ENCODE results near the gene FGR. TPM values are rescaled to one million over a fixed set of nuclear protein-coding genes. Genes with fewer than 3 reads are reported as not detected.
"Not testable (repeated sequence)": the region's sequence is repeated elsewhere in the genome, so short reads cannot be mapped to it uniquely, and the experiment has no call there.

FGR gene
- polyA plus RNA-seq: 4.0 TPM
- long read RNA-seq, donor 1: 0 reads
- long read RNA-seq, donor 2, partial matches to known transcripts: 0 of 1 reads
- long read RNA-seq, donor 2, other reads (novel, unspliced or antisense): 0 of 1 reads
- long read RNA-seq, donor 3: 0 reads
- long read RNA-seq, donor 4, partial matches to known transcripts: 0 of 1 reads
- long read RNA-seq, donor 4, other reads (novel, unspliced or antisense): 0 of 1 reads
- long read RNA-seq, donor 5: 0 reads
- long read RNA-seq, donor 6: 0 reads
- long read RNA-seq, donor 7: 0 reads
- long read RNA-seq, donor 8, partial matches to known transcripts: 0 of 1 reads
- long read RNA-seq, donor 8, other reads (novel, unspliced or antisense): 0 of 1 reads
- long read RNA-seq, donor 9: 0 reads
- long read RNA-seq, donor 10: 0 reads
- long read RNA-seq, donor 11: 0 reads

DNA sequence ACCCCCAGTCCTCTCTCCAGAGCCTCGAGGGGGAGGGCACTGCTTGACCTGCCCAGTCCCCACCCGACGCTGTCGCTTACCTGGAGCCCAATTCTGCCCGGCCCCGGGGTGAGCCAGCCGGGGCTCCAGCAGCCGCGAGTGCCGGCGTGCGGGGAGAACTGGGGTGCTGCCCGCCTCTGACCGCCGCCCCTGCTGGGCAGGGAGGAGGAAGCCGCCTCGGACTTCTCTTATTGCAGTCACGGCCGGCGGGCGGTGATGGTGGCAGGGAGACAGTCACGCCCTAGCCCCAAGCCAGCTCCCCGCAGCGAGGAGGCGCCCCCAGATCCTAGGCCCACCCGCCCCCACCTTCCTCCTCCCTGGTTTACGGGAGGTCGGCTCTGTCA is at the start of gene FGR:
FGR (minus strand) TSS at position 201 of the 383 bp plus-strand sequence. CDS start 11,269 bp downstream, outside the sequence.
- no peak for DNase-seq
- peaks cover 5% of the 10 kb centered on the region for H3K4me1 ChIP-seq (ENCODE audit: control insufficient read depth, insufficient read depth, low read length)

DNA sequence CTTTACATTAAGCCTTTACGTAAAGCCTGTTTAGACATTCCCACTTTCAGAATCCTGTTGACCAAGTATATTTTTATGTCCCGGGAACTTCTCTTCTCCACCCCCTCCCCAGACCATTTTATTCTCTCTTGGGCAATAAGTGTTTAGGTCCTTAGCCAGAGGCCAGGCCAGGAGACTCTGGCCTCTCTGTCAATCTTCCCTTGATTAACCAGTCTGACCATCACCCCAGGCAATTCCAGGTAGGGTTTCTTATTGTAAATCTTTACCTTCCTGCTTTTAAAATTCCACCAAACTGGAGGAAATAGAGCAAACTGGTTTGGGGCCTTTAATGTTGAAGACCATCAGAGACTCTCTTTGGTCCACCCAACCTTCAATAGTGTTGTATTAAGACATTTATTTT is 49.2 kb upstream of the FGR start:
- WGBS (ENCODE audit: insufficient coverage, low lambda C conversion rate): no CpG with 5 or more reads among the region's 2 CpGs
- H3K36me3 ChIP-seq (ENCODE audit: control insufficient read depth, insufficient read depth, low read length): no peaks in the 10 kb centered on the region
- H3K27ac ChIP-seq (ENCODE audit: low read length): no peak overlapping the region
- no peak for DNase-seq
- H3K4me3 ChIP-seq (ENCODE audit: low read length): no peak overlapping the region
- H3K4me1 ChIP-seq (ENCODE audit: control insufficient read depth, insufficient read depth, low read length): peaks cover 4% of the 10 kb centered on the region
- H3K27me3 ChIP-seq (ENCODE audit: control insufficient read depth, insufficient read depth, low read length): no peaks in the 10 kb centered on the region
- peaks cover 12% of the 10 kb centered on the region for H3K9me3 ChIP-seq (ENCODE audit: control insufficient read depth, low read depth, low read length)

More for the DNA sequence above, at the start of gene FGR:
- H3K4me3 ChIP-seq (ENCODE audit: low read length): peak within 1 kb of the TSS; percentile 28
- no peaks in the 10 kb centered on the region for H3K9me3 ChIP-seq (ENCODE audit: control insufficient read depth, low read depth, low read length)
- peaks cover 47% of the 10 kb centered on the region for H3K27me3 ChIP-seq (ENCODE audit: control insufficient read depth, insufficient read depth, low read length)
- no peaks in the 10 kb centered on the region for H3K36me3 ChIP-seq (ENCODE audit: control insufficient read depth, insufficient read depth, low read length)
- no CpG with 5 or more reads among the region's 28 CpGs for WGBS (ENCODE audit: insufficient coverage, low lambda C conversion rate)
- H3K27ac ChIP-seq (ENCODE audit: low read length): no peak within 1 kb of the TSS

DNA sequence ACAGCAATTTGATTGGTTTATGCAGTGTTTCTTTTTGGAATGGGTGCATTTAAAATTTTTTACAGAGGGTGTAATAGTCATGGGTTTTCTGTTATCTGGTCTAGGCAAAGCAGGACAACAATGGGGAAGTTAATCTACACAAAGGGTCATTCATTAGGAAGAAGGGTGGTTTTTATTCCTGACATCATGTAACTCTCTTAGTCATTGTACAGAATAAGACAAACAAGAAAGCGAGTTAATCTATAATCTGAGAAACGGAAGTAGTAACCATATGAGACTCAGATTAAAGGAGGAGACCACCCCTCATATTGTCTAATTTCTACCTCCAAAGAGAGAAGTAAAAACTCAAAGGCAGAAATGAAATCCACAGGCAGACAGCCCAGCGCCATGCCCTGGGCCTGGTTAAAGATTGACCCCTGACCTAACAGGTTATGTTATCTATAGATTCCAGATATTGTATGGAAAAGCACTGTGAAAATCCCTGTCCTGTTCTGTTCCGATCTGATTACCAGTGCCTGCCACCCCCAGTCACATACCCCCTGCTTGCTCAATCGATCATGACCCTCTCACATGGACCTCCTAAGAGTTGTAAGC is 47.5 kb upstream of the FGR start:
- no peaks in the 10 kb centered on the region for H3K36me3 ChIP-seq (ENCODE audit: control insufficient read depth, insufficient read depth, low read length)
- no peak for DNase-seq
- H3K4me1 ChIP-seq (ENCODE audit: control insufficient read depth, insufficient read depth, low read length): peaks cover 4% of the 10 kb centered on the region
- H3K27me3 ChIP-seq (ENCODE audit: control insufficient read depth, insufficient read depth, low read length): no peaks in the 10 kb centered on the region
- no peak overlapping the region for H3K27ac ChIP-seq (ENCODE audit: low read length)
- no CpG with 5 or more reads among the region's 5 CpGs for WGBS (ENCODE audit: insufficient coverage, low lambda C conversion rate)
- no peak overlapping the region for H3K4me3 ChIP-seq (ENCODE audit: low read length)
- peaks cover 12% of the 10 kb centered on the region for H3K9me3 ChIP-seq (ENCODE audit: control insufficient read depth, low read depth, low read length)

DNA sequence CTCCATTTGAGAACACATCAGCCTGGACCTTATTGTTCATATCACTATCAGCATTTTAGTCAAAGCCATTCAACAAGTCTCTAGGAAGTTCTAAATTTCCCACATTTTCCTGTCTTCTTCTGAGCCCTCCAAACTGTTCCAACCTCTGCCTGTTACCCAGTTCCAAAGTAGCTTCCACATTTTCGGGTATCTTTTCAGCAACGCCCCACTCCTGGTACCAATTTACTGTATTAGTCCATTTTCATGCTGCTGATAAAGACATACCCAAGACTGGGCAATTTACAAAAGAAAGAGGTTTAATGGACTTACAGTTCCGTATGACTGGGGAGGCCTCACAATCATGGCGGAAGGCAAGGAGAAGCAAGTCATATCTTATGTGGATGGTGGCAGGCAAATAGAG is 46.6 kb upstream of the FGR start:
- 100% methylated on average over 1 of the region's 4 CpGs for WGBS (ENCODE audit: insufficient coverage, low lambda C conversion rate)
- H3K36me3 ChIP-seq (ENCODE audit: control insufficient read depth, insufficient read depth, low read length); H3K27ac ChIP-seq (ENCODE audit: low read length); DNase-seq; H3K4me3 ChIP-seq (ENCODE audit: low read length); H3K4me1 ChIP-seq (ENCODE audit: control insufficient read depth, insufficient read depth, low read length); H3K27me3 ChIP-seq (ENCODE audit: control insufficient read depth, insufficient read depth, low read length): not testable (repeated sequence)
- peaks cover 12% of the 10 kb centered on the region for H3K9me3 ChIP-seq (ENCODE audit: control insufficient read depth, low read depth, low read length)

DNA sequence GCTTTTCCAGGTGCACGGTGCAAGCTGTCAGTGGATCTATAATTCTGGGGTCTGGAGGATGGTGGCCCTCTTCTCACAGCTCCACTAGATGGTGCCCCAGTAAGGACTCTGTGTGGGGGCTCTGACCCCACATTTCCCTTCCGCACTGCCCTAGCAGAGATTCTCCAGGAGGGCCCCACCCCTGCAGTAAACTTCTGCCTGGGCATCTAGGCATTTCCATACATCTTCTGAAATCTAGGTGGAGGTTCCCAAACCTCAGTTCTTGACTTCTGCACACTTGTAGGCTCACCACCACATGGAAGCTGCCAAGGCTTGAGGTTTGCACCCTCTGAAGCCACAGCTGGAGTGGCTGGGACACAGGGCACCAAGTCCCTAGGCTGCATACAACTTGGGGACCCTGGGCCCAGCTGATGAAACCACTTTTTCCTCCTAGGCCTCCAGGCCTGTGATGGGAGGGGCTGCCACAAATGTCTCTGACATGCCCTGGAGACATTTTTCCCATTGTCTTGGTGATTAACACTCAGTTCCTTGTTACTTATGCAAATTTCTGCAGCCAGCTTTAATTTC is 45.3 kb upstream of the FGR start:
- H3K36me3 ChIP-seq (ENCODE audit: control insufficient read depth, insufficient read depth, low read length); H3K4me3 ChIP-seq (ENCODE audit: low read length); H3K27me3 ChIP-seq (ENCODE audit: control insufficient read depth, insufficient read depth, low read length); DNase-seq; H3K4me1 ChIP-seq (ENCODE audit: control insufficient read depth, insufficient read depth, low read length); H3K27ac ChIP-seq (ENCODE audit: low read length): not testable (repeated sequence)
- H3K9me3 ChIP-seq (ENCODE audit: control insufficient read depth, low read depth, low read length): peaks cover 12% of the 10 kb centered on the region
- no CpG with 5 or more reads among the region's 2 CpGs for WGBS (ENCODE audit: insufficient coverage, low lambda C conversion rate)

DNA sequence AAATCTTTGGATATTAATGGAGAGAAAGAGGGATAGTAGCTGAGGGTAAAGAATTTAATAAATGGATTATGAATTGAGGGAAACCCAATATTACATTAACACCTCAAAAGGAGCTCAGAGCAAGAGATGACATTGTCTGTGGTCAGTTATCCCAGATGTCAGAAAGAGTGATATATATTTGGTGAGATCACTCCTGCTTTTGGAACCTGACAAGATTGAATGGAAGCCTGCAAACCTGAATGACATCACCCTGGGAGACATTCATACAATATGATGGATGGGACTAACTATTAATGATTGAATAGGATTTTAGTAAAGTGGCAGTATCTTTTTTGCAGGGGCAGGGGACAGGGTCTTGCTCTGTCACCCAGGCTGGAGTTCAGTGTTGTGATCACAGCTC is 43.8 kb upstream of the FGR start:
- Histone ChIP-seq H3K9me3 (ENCODE audit: control insufficient read depth, low read depth, low read length) (peaks cover 12% of the 10 kb centered on the region), H3K4me3 (ENCODE audit: low read length) (no peak overlapping the region), H3K36me3 (ENCODE audit: control insufficient read depth, insufficient read depth, low read length) (no peaks in the 10 kb centered on the region), H3K4me1 (ENCODE audit: control insufficient read depth, insufficient read depth, low read length) (no peaks in the 10 kb centered on the region), H3K27me3 (ENCODE audit: control insufficient read depth, insufficient read depth, low read length) (no peaks in the 10 kb centered on the region), H3K27ac (ENCODE audit: low read length) (no peak overlapping the region)
- DNase-seq: no peak

DNA sequence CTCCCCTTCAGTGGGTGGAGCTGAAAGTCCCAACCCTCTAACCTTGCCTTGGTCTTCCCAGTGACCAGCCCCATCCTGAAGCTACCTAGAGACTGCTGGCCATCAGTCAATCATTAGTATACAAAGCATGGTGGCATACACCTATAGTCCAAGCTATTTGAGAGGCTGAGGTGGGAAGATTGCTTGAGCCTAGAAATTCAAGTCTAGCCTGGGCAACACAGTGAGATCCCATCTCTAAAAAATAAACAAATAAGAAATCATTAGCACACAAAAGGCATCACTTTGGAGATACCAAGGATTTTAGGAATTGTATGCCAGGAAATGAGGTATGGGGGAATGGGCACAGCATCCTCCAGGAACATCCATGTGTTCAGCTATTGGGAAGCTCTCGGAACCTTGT is 41.4 kb upstream of the FGR start:
- Histone ChIP-seq H3K9me3 (ENCODE audit: control insufficient read depth, low read depth, low read length) (peaks cover 10% of the 10 kb centered on the region), H3K36me3 (ENCODE audit: control insufficient read depth, insufficient read depth, low read length) (no peaks in the 10 kb centered on the region), H3K4me1 (ENCODE audit: control insufficient read depth, insufficient read depth, low read length) (peaks cover 11% of the 10 kb centered on the region), H3K27ac (ENCODE audit: low read length) (no peak overlapping the region), H3K27me3 (ENCODE audit: control insufficient read depth, insufficient read depth, low read length) (no peaks in the 10 kb centered on the region), H3K4me3 (ENCODE audit: low read length) (no peak overlapping the region)
- WGBS (ENCODE audit: insufficient coverage, low lambda C conversion rate): no CpG with 5 or more reads among the region's 1 CpG
- DNase-seq: no peak

DNA sequence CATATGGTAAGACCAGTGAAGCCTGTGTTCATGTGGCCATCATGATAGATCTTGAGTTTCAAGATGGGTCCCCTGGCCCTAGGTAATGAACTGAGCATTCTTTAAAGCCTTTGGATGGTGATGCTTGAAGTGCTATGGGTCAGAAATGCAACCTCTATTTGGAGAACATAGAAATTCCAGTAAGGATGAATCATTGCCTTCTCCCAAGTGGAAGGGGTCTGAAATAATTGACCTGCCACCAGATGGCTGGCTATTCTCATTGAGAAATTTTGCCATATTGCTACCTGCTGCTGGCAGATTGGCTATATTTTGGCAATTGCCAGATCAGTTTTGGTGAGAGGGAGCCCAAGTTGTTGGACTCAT is 37.7 kb upstream of the FGR start:
- no peaks in the 10 kb centered on the region for H3K36me3 ChIP-seq (ENCODE audit: control insufficient read depth, insufficient read depth, low read length)
- peaks cover 2% of the 10 kb centered on the region for H3K27me3 ChIP-seq (ENCODE audit: control insufficient read depth, insufficient read depth, low read length)
- H3K4me3 ChIP-seq (ENCODE audit: low read length): peak overlapping the region; percentile 12
- H3K27ac ChIP-seq (ENCODE audit: low read length): peak overlapping the region; percentile 66
- DNase-seq: no peak
- peaks cover 16% of the 10 kb centered on the region for H3K4me1 ChIP-seq (ENCODE audit: control insufficient read depth, insufficient read depth, low read length)
- H3K9me3 ChIP-seq (ENCODE audit: control insufficient read depth, low read depth, low read length): no peaks in the 10 kb centered on the region

DNA sequence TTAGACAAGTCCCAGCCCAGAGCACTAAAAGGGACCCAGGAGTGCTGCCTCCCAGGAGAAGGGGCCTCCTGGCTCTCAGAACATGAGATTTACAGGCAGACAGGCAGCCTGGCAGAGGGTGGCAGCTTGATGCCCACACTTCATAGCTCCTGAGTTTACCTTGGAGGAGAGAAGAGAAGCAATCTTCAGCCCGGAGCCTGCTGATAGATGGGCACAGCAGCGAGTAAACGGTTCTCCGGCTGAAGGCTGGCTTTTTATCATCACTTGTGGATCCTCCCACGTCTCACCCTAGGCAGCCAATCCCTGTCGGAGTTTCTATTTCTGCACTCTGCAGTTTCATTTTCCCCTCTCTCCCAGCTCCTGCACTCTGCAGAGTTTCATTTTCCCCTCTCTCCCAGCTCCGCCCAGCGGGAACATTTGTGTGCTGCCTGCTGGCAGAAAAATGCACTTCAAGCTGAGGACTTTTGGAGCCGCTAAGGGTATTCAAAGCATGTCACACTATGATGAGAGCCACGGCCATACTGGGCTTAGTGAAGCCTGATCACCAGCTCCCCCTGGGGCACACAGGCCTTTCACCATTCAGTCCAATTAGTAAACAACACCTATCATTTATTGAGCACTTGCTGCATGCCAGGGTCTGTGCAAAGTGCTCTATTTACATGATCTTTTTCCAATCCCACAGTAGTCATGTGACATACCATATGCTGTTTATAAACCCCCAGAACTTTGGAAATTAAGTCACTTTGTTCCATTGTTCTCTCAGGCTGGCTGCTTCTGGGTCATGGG is 37.2 kb upstream of the FGR start, which contains the start of gene IFI6:
IFI6 (minus strand) TSS at position 229 of the 786 bp plus-strand sequence. CDS start 2,878 bp downstream, outside the sequence.
- no peaks in the 10 kb centered on the region for H3K9me3 ChIP-seq (ENCODE audit: control insufficient read depth, low read depth, low read length)
- H3K27ac ChIP-seq (ENCODE audit: low read length): peak within 1 kb of the TSS; percentile 66
- H3K4me3 ChIP-seq (ENCODE audit: low read length): peak within 1 kb of the TSS; percentile 35
- DNase-seq: peak; percentile 94 to 96
- H3K27me3 ChIP-seq (ENCODE audit: control insufficient read depth, insufficient read depth, low read length): peaks cover 2% of the 10 kb centered on the region
- 0% methylated on average over 1 of the region's 10 CpGs for WGBS (ENCODE audit: insufficient coverage, low lambda C conversion rate)
- H3K4me1 ChIP-seq (ENCODE audit: control insufficient read depth, insufficient read depth, low read length): peaks cover 16% of the 10 kb centered on the region
- no peaks in the 10 kb centered on the region for H3K36me3 ChIP-seq (ENCODE audit: control insufficient read depth, insufficient read depth, low read length)

DNA sequence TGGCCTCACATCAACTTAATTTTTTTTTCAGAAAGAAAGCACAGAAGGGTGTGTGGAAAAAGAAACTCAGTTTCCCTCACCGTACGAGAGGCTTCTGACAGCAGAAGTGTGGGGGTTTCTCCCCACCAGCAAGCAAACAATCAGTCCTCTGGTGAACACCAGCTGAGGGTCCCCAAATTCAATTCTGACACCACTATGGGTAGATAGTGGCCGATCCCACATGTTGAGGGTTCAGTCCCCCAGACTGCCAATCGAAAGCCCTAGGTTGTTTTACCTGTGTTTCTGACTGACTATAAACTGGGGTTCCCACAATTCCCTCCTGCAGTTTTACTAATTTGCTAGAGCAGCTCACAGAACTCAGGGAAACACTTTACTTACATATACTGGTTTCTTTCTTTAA is 34.9 kb upstream of the FGR start:
- no peak for DNase-seq
- 90% methylated on average over 2 of the region's 4 CpGs for WGBS (ENCODE audit: insufficient coverage, low lambda C conversion rate)
- Histone ChIP-seq H3K27ac (ENCODE audit: low read length) (no peak overlapping the region), H3K9me3 (ENCODE audit: control insufficient read depth, low read depth, low read length) (no peaks in the 10 kb centered on the region), H3K27me3 (ENCODE audit: control insufficient read depth, insufficient read depth, low read length) (peaks cover 2% of the 10 kb centered on the region), H3K36me3 (ENCODE audit: control insufficient read depth, insufficient read depth, low read length) (no peaks in the 10 kb centered on the region), H3K4me1 (ENCODE audit: control insufficient read depth, insufficient read depth, low read length) (peaks cover 16% of the 10 kb centered on the region), H3K4me3 (ENCODE audit: low read length) (no peak overlapping the region)

Measured in large intestine (tissue), 12 donors.